ENCODE measurements around the gene MCAM. TPM values are rescaled to one million over a fixed set of nuclear protein-coding genes. Genes with fewer than 3 reads are reported as not detected.

Gene MCAM
- total RNA-seq, 2 donors from 2014 or later, result 4.7 to 5.2 TPM

- Mint-ChIP-seq H3K4me3 (peak within 1 kb of the TSS; percentile 96 to 99), H3K27ac (peak within 1 kb of the TSS; percentile 99), H3K4me1 (ENCODE audit: low read depth) (peaks cover 62% of the 10 kb centered on the region), H3K36me3 (ENCODE audit: insufficient read depth in 2 of 2) (peaks cover 2 to 8% of the 10 kb centered on the region in 2 donors), H3K27me3 (ENCODE audit: low read depth) (peaks cover 16% of the 10 kb centered on the region), H3K9me3 (no peaks in the 10 kb centered on the region)
- ATAC-seq (replicated peaks in 1 of 2) (peak; percentile 95 to 96), DNase-seq (peak; percentile 94 to 95)
Measured at GRCh38 chr11:119334174-119334930, 17.4 kb upstream of the MCAM start, which contains the start of gene RNF26. Gene RNF26, plus strand, starts transcription at chr11:119334527. Its CDS starts 596 bp downstream, at chr11:119335123.

GRCh38 chr11:119332111-119332765, 15.3 kb upstream of the MCAM start:
- no peak for DNase-seq
- H3K9me3 Mint-ChIP-seq, result no peaks in the 10 kb centered on the region
- H3K4me1 Mint-ChIP-seq (ENCODE audit: low read depth), result peaks cover 41% of the 10 kb centered on the region
- H3K4me3 Mint-ChIP-seq, result peak overlapping the region; percentile 96 to 99
- peaks cover 0 to 8% of the 10 kb centered on the region in 2 donors for H3K36me3 Mint-ChIP-seq (ENCODE audit: insufficient read depth in 2 of 2)
- H3K27ac Mint-ChIP-seq, result no peak overlapping the region
- no peak for ATAC-seq (replicated peaks in 1 of 2)
- H3K27me3 Mint-ChIP-seq (ENCODE audit: low read depth), result peaks cover 11% of the 10 kb centered on the region

- Mint-ChIP-seq H3K4me3 (no peak overlapping the region), H3K36me3 (ENCODE audit: insufficient read depth in 2 of 2) (peaks cover 0 to 5% of the 10 kb centered on the region in 2 donors), H3K9me3 (no peaks in the 10 kb centered on the region), H3K27ac (no peak overlapping the region), H3K4me1 (ENCODE audit: low read depth) (peaks cover 22% of the 10 kb centered on the region), H3K27me3 (ENCODE audit: low read depth) (peaks cover 11% of the 10 kb centered on the region)
- DNase-seq (no peak), ATAC-seq (replicated peaks in 1 of 2) (no peak)
Measured at GRCh38 chr11:119330237-119330636, 13.3 kb upstream of the MCAM start.

- Mint-ChIP-seq H3K4me1 (ENCODE audit: low read depth) (peaks cover 17% of the 10 kb centered on the region), H3K36me3 (ENCODE audit: insufficient read depth in 2 of 2) (no peaks in the 10 kb centered on the region), H3K27ac (no peak overlapping the region), H3K9me3 (no peaks in the 10 kb centered on the region), H3K4me3 (no peak overlapping the region), H3K27me3 (ENCODE audit: low read depth) (peaks cover 11% of the 10 kb centered on the region)
- ATAC-seq (replicated peaks in 1 of 2) (no peak), DNase-seq (no peak)
Measured at GRCh38 chr11:119329320-119329719, 12.4 kb upstream of the MCAM start.

GRCh38 chr11:119324189-119324588, 7.3 kb upstream of the MCAM start:
- no peaks in the 10 kb centered on the region for H3K9me3 Mint-ChIP-seq
- no peaks in the 10 kb centered on the region for H3K36me3 Mint-ChIP-seq (ENCODE audit: insufficient read depth in 2 of 2)
- no peak for DNase-seq
- peaks cover 27% of the 10 kb centered on the region for H3K4me1 Mint-ChIP-seq (ENCODE audit: low read depth)
- H3K27me3 Mint-ChIP-seq (ENCODE audit: low read depth), result no peaks in the 10 kb centered on the region
- H3K4me3 Mint-ChIP-seq, result no peak overlapping the region
- H3K27ac Mint-ChIP-seq, result no peak overlapping the region
- no peak for ATAC-seq (replicated peaks in 1 of 2)

- ATAC-seq (replicated peaks in 1 of 2) (no peak), DNase-seq (peak; percentile 77 to 85)
- Mint-ChIP-seq H3K36me3 (ENCODE audit: insufficient read depth in 2 of 2) (no peaks in the 10 kb centered on the region), H3K27me3 (ENCODE audit: low read depth) (peaks cover 6% of the 10 kb centered on the region), H3K9me3 (no peaks in the 10 kb centered on the region), H3K4me3 (no peak overlapping the region), H3K4me1 (ENCODE audit: low read depth) (peaks cover 32% of the 10 kb centered on the region), H3K27ac (no peak overlapping the region)
Measured at GRCh38 chr11:119323532-119324033, 6.7 kb upstream of the MCAM start.

GRCh38 chr11:119322921-119323531, 6.1 kb upstream of the MCAM start:
- Mint-ChIP-seq H3K4me1 (ENCODE audit: low read depth) (peaks cover 33% of the 10 kb centered on the region), H3K36me3 (ENCODE audit: insufficient read depth in 2 of 2) (no peaks in the 10 kb centered on the region), H3K9me3 (no peaks in the 10 kb centered on the region), H3K27me3 (ENCODE audit: low read depth) (peaks cover 8% of the 10 kb centered on the region), H3K27ac (no peak overlapping the region), H3K4me3 (no peak overlapping the region)
- ATAC-seq (replicated peaks in 1 of 2) (no peak), DNase-seq (no peak)

GRCh38 chr11:119322360-119322739, 5.4 kb upstream of the MCAM start:
- peak overlapping the region in 1 of 2 donors; percentile 89 for H3K4me3 Mint-ChIP-seq
- peaks cover 8% of the 10 kb centered on the region for H3K27me3 Mint-ChIP-seq (ENCODE audit: low read depth)
- no peak overlapping the region for H3K27ac Mint-ChIP-seq
- ATAC-seq (replicated peaks in 1 of 2) (no peak), DNase-seq (no peak)
- H3K4me1 Mint-ChIP-seq (ENCODE audit: low read depth), result peaks cover 33% of the 10 kb centered on the region
- H3K9me3 Mint-ChIP-seq, result no peaks in the 10 kb centered on the region
- no peaks in the 10 kb centered on the region for H3K36me3 Mint-ChIP-seq (ENCODE audit: insufficient read depth in 2 of 2)

GRCh38 chr11:119320776-119321524, 4.0 kb upstream of the MCAM start:
- H3K27ac Mint-ChIP-seq, result peak overlapping the region; percentile 81
- no peaks in the 10 kb centered on the region for H3K9me3 Mint-ChIP-seq
- no peaks in the 10 kb centered on the region for H3K36me3 Mint-ChIP-seq (ENCODE audit: insufficient read depth in 2 of 2)
- ATAC-seq (replicated peaks in 1 of 2) (peak; percentile 75 to 77), DNase-seq (peak; percentile 72 to 79)
- peak overlapping the region; percentile 89 to 90 for H3K4me3 Mint-ChIP-seq
- H3K4me1 Mint-ChIP-seq (ENCODE audit: low read depth), result peaks cover 33% of the 10 kb centered on the region
- peaks cover 8% of the 10 kb centered on the region for H3K27me3 Mint-ChIP-seq (ENCODE audit: low read depth)

- Mint-ChIP-seq H3K36me3 (ENCODE audit: insufficient read depth in 2 of 2) (no peaks in the 10 kb centered on the region), H3K4me3 (peak overlapping the region in 1 of 2 donors; percentile 75), H3K27me3 (ENCODE audit: low read depth) (peaks cover 8% of the 10 kb centered on the region), H3K9me3 (no peaks in the 10 kb centered on the region), H3K4me1 (ENCODE audit: low read depth) (peaks cover 33% of the 10 kb centered on the region), H3K27ac (no peak overlapping the region)
- DNase-seq, result no peak
- no peak for ATAC-seq (replicated peaks in 1 of 2)
Measured at GRCh38 chr11:119320240-119320775, 3.4 kb upstream of the MCAM start.

- Mint-ChIP-seq H3K9me3 (no peaks in the 10 kb centered on the region), H3K27me3 (ENCODE audit: low read depth) (peaks cover 8% of the 10 kb centered on the region), H3K4me3 (peak overlapping the region; percentile 73 to 75), H3K36me3 (ENCODE audit: insufficient read depth in 2 of 2) (no peaks in the 10 kb centered on the region), H3K27ac (peak overlapping the region; percentile 62), H3K4me1 (ENCODE audit: low read depth) (peaks cover 33% of the 10 kb centered on the region)
- ATAC-seq (replicated peaks in 1 of 2), result no peak
- no peak for DNase-seq
Measured at GRCh38 chr11:119319700-119320239, 2.8 kb upstream of the MCAM start.

- DNase-seq (no peak), ATAC-seq (replicated peaks in 1 of 2) (no peak)
- Mint-ChIP-seq H3K36me3 (ENCODE audit: insufficient read depth in 2 of 2) (no peaks in the 10 kb centered on the region), H3K4me1 (ENCODE audit: low read depth) (peaks cover 33% of the 10 kb centered on the region), H3K27ac (no peak overlapping the region), H3K27me3 (ENCODE audit: low read depth) (peaks cover 8% of the 10 kb centered on the region), H3K4me3 (peak overlapping the region; percentile 73 to 75), H3K9me3 (no peaks in the 10 kb centered on the region)
Measured at GRCh38 chr11:119319136-119319699, 2.3 kb upstream of the MCAM start.

Measured in activated T-cell treated with anti-CD3 and anti-CD28 coated beads, Interleukin-2, amount 50 U/mL, for 72 hours (primary cell).